ENCODE measurements around the gene CDH22. TPM values are rescaled to one million over a fixed set of nuclear protein-coding genes. Genes with fewer than 3 reads are reported as not detected.

CDH22 gene
- total and polyA plus RNA-seq, 5 experiments from 2014 or later = not detected

DNA sequence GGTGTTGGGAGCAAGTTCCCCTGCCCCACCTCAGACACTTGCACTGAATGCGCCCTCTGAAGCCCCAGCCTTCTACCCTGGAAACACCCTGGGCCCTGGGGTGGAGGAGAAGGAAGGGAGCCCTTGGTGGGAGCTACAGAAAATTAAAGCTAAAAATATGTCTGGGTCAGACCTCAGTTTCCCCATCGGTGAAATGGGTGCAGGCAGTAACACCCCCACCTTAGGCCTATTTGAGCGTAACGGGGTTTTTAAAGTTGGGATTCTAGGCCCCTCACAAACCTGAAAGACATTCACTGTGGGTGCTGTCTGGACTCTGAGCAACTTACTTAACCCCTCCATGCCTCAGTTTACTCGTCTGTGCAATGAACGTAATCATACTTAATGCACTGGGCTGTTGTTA, 19.3 kb upstream of the CDH22 start:
- no peak overlapping the region for H3K4me3 Mint-ChIP-seq
- H3K9me3 Mint-ChIP-seq = no peaks in the 10 kb centered on the region
- H3K27me3 Mint-ChIP-seq = peaks cover 7 to 47% (median 13%) of the 10 kb centered on the region in 5 donors
- DNase-seq = no peak
- H3K36me3 Mint-ChIP-seq = peaks cover 0 to 2% (median 0%) of the 10 kb centered on the region in 3 donors
- peaks cover 0 to 4% (median 0%) of the 10 kb centered on the region in 4 donors for H3K4me1 Mint-ChIP-seq
- H3K27ac Mint-ChIP-seq = no peak overlapping the region
- POLR2A ChIA-PET = no interaction called here
- ATAC-seq = no peak

DNA sequence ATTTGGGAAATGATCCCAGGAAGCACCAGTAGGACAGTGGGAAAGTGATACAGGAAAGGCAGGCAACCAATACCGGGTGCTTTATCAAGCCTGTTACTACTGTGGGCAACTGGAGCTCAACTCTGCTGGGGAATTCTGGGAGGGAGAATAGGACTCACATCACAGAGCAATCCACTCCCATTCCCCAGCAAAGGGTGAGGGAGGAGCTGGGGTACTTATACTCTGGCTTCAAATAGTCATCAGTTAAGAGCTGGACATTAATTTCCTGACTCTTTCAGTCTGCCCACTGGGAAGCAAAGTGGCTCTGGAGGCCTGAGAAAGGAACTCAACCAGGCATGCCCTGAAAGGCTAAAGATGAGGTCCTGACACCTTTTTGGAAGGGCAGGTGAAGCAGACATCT, 17.5 kb upstream of the CDH22 start:
- POLR2A ChIA-PET = no interaction called here
- H3K4me1 Mint-ChIP-seq = peaks cover 0 to 4% (median 0%) of the 10 kb centered on the region in 4 donors
- no peaks in the 10 kb centered on the region for H3K9me3 Mint-ChIP-seq

DNA sequence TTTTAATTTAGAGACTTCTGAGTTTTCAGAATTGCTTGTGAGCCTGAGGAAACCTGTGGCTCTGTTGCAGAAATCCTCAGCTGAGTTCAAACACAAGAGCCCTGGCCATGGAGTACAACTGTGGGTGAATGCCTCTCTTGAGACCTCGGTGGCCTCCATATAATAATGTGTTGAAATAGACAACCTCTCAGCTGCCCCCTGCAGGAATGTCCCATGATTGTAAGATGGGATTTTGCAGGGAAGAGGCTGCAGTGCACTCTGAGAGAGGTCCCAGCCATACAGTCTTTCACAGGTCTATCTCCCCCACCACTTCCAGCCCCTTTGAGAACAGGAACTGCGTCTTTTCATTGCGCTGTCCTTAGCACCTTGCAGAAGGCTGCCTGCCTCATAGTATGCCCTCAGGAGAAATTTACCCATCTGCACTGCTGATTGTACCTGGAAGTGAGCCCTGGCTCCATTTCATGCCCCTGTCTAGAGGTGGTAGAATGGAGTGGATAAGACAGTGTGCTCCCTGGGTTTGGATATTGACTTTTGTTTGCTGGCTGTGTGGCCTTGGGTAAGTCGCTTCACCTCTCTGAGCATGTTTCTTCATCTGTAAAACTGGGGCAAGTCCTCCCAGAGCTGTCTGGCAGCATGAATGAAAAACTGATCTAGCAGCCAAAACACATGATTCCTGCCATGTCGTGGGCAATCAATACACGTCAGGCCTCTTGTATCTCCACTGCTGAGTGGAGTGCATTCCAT, 16.8 kb upstream of the CDH22 start:
- ATAC-seq = peak; percentile 29 to 30
- POLR2A ChIA-PET = no interaction called here
- no peak for DNase-seq

More for the DNA sequence above, 17.5 kb upstream of the CDH22 start:
- Mint-ChIP-seq H3K4me3 (no peak overlapping the region), H3K27ac (no peak overlapping the region), H3K27me3 (peaks cover 7 to 45% (median 21%) of the 10 kb centered on the region in 5 donors), H3K36me3 (no peaks in the 10 kb centered on the region)
- no peak for DNase-seq
- ATAC-seq = no peak

DNA sequence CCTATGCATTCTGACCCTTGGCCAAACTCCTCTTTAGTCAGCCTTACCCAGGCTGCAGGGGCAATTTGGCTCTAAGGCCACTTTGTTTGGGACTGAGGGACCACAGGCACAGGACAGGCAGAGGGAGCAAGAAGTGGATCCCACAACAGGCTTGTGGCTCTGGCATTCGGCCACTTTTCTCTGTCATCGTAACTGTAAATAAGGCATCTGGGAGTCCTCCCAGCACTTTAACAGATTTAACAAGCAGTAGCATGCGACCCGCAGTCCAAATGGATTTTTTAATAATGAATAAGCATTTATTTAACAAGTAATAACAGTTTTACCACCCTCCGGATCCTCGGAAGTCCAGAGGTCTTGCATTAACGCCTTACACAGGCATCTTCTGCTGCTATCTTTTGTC, 16.1 kb upstream of the CDH22 start:
- Mint-ChIP-seq H3K27ac (no peak overlapping the region), H3K9me3 (no peaks in the 10 kb centered on the region)

More for the DNA sequence above, 16.8 kb upstream of the CDH22 start:
- H3K4me3 Mint-ChIP-seq = no peak overlapping the region
- H3K9me3 Mint-ChIP-seq = no peaks in the 10 kb centered on the region
- no peaks in the 10 kb centered on the region for H3K36me3 Mint-ChIP-seq
- no peak overlapping the region for H3K27ac Mint-ChIP-seq
- peaks cover 7 to 51% (median 22%) of the 10 kb centered on the region in 5 donors for H3K27me3 Mint-ChIP-seq
- peaks cover 0 to 4% (median 0%) of the 10 kb centered on the region in 4 donors for H3K4me1 Mint-ChIP-seq

DNA sequence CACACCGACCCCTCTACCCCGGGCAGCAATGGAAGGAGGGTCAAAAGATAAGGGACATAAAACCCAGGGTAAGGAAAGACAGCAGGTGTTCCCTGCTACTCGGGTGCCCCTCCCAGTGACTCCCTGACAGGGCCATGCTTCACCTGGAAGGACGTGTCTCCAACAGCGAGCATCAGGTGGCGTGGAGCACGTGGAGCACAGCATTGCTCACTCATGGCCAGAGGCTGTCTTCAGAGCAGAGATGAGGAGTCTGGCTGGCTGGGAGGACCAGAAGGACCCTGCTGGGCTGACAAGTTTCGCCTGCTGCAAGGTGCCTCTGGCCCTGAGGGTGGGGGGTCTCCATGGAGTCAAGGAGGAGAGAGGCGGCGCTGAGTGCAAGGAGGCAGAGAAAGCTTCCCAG, 15.3 kb upstream of the CDH22 start:
- POLR2A ChIA-PET = no interaction called here
- Mint-ChIP-seq H3K36me3 (no peaks in the 10 kb centered on the region), H3K27ac (peak overlapping the region in 1 of 10 donors; percentile 67), H3K4me1 (peaks cover 0 to 1% (median 0%) of the 10 kb centered on the region in 4 donors), H3K27me3 (peaks cover 8 to 51% (median 23%) of the 10 kb centered on the region in 5 donors), H3K4me3 (no peak overlapping the region), H3K9me3 (no peaks in the 10 kb centered on the region)
- DNase-seq = no peak
- ATAC-seq = no peak

More for the DNA sequence above, 16.1 kb upstream of the CDH22 start:
- peaks cover 0 to 2% (median 0%) of the 10 kb centered on the region in 4 donors for H3K4me1 Mint-ChIP-seq
- H3K27me3 Mint-ChIP-seq = peaks cover 4 to 52% (median 22%) of the 10 kb centered on the region in 5 donors
- no peaks in the 10 kb centered on the region for H3K36me3 Mint-ChIP-seq
- POLR2A ChIA-PET = no interaction called here
- ATAC-seq (no peak), DNase-seq (no peak)
- no peak overlapping the region for H3K4me3 Mint-ChIP-seq

DNA sequence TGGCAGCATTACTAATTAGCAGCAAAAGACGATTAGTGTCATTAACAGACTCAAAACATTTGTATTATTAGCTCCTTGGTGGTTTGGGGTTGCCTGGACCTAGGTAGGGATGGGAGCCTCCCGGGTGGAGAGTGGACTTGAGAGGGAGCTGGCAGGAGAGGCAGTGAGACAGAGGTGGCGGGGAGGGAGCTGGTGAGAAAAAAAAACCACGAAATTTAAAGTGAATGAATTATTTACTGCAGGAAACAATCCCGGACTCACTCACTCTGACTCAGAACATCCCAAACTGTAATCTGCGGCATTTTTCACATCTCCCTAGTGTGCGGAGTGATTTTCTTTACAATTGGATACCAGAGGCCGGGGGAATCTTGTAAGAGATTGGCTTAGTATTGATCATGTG, 14.3 kb upstream of the CDH22 start:
- H3K36me3 Mint-ChIP-seq = no peaks in the 10 kb centered on the region
- no peaks in the 10 kb centered on the region for H3K9me3 Mint-ChIP-seq
- no peak overlapping the region for H3K4me3 Mint-ChIP-seq
- H3K27ac Mint-ChIP-seq = no peak overlapping the region
- POLR2A ChIA-PET = no interaction called here
- H3K27me3 Mint-ChIP-seq = peaks cover 8 to 51% (median 24%) of the 10 kb centered on the region in 5 donors
- ATAC-seq = no peak
- H3K4me1 Mint-ChIP-seq = peaks cover 0 to 1% (median 0%) of the 10 kb centered on the region in 4 donors
- no peak for DNase-seq

DNA sequence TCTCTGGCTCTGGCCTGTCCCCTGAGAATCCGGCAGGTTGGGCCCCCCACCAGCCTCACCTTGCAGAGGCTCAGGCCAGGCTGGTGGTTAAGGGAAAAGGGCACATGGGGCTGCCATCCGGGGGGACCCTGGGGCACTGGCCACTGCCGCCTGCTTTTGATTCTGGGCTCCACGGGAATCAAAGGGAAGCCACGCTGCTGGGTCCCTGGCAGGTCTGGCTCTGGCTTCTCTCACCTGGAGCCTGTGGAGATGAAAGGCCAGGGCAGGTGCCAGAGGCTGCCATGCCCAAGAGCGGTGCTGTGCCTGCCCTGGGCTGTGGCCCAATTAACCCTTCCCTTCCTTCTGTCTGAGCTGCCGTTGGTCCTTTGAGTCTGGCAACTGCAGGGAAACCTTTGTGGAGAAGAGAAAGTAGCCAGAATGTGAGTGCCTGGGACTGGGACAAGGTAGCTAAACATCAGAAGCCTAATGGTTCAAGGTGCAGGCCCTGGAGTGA, 9.4 kb upstream of the CDH22 start:
- Mint-ChIP-seq H3K27ac (no peak overlapping the region), H3K36me3 (peaks cover 0 to 3% (median 0%) of the 10 kb centered on the region in 3 donors), H3K27me3 (peaks cover 29 to 81% (median 63%) of the 10 kb centered on the region in 5 donors), H3K4me3 (no peak overlapping the region), H3K4me1 (peaks cover 0 to 3% (median 0%) of the 10 kb centered on the region in 4 donors), H3K9me3 (no peaks in the 10 kb centered on the region)
- POLR2A ChIA-PET = no interaction called here
- ATAC-seq (no peak), DNase-seq (no peak)

DNA sequence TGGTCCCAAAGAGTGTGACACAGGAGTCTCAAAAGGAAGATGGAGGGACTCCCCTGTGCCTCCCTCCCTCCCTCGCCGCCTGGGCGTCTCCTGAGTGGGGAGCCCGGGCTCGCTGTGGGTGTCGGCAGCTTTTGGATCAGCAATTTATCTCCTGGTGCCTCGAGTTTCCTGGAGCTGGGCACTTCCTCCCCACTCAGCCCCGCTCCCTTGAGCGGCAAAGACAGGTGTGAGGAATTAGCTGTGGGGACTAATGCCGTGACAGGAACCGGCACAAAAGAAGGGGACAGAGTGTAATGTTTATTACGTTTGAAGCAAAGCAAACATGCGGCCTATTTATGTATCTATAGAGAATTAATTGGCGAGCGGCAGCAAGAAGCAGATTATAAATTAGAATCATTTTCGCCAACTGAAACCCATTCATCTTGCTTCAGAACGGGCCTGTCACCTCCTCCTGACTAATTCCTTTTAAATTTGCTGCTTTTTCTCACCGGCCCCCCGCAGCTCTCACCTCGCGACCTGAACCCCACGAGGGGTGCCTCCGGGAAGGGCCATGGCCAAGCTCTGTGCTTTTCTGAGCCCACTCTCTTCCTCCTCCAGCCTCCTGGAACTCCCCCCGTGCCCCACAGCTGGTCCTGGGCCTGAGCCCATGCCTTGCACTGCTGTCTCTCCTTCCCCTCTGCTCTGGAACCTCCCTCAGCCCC, 8.8 kb upstream of the CDH22 start:
- Mint-ChIP-seq H3K27ac (no peak overlapping the region), H3K36me3 (peaks cover 0 to 3% (median 0%) of the 10 kb centered on the region in 3 donors), H3K27me3 (peaks cover 29 to 80% (median 60%) of the 10 kb centered on the region in 5 donors), H3K9me3 (no peaks in the 10 kb centered on the region), H3K4me1 (peaks cover under 1 to 6% (median 3%) of the 10 kb centered on the region in 4 donors), H3K4me3 (no peak overlapping the region)
- ATAC-seq (no peak), DNase-seq (no peak)
- POLR2A ChIA-PET = no interaction called here

DNA sequence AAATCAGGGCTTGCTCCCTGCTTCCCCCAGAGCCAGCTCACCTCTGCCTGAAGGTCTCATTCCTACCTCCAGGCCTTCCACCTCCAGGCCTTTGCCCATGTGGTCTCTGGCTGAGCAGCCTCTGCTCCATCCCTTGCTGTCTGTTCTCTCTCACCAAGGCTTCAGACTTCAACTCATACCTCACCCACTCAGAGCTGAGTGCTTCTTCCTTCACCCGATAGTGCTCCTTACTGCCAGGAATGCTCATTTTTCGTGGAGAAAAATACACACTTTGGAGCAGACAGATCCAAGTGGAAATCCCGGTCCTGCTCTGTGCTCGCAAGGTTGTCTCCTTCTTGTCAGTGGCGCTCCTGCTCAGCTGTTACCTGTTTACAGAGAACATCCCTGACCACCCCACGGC, 7.0 kb upstream of the CDH22 start:
- DNase-seq = no peak
- Mint-ChIP-seq H3K4me3 (no peak overlapping the region), H3K9me3 (no peaks in the 10 kb centered on the region), H3K27me3 (peaks cover 37 to 90% (median 73%) of the 10 kb centered on the region in 5 donors), H3K27ac (peak overlapping the region in 1 of 10 donors; percentile 42), H3K4me1 (peaks cover 5 to 10% (median 7%) of the 10 kb centered on the region in 4 donors), H3K36me3 (peaks cover 0 to 3% (median 0%) of the 10 kb centered on the region in 3 donors)
- POLR2A ChIA-PET = no interaction called here
- no peak for ATAC-seq

DNA sequence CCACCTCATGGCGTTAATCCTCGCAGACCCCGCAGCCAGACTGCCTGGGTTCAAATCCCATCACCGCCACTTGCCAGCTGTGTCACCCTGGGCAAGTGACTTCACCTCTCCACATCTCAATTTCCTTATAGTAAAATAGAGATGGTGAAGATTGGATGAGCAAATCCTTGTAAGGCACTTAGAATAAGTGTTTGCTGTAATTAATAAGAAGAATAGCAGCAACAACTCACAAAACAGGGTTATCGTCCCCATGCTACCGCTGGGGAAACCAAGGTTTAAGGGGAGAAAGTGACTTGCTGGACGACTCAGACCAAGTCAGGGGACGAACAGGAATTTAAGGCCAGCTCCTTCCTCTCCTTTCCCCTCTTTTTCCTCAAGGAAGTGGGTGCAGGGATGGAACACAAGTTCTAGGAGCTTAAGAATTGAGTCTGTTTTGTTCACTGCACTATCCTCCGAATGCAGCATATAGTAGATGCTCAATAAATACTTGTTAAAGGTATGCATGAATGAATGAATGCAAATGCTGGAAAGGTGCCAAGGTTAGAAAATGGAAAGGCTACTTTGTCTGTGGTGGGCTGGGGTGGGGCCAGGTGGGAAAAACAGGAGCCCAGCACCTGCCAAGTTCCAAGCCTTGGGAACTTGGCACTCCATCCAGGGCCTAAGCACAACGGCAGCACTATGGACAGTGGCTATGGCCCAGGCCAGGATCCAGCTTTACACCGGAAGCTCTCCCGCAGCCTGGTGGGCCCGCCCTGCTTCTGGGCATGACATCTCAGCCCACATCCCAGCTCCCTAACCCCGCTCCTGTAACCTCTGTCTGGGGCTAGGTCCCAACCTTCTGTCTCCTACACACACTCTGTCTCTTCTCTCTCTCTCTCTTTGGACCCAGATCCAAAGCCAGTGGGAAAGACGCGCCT, 4.9 kb upstream of the CDH22 start:
- Mint-ChIP-seq H3K36me3 (peaks cover 0 to 4% (median 3%) of the 10 kb centered on the region in 3 donors), H3K4me1 (peaks cover 12 to 19% (median 14%) of the 10 kb centered on the region in 4 donors), H3K4me3 (peak overlapping the region in 2 of 10 donors; percentile 38 to 62), H3K27ac (peak overlapping the region in 1 of 10 donors; percentile 22), H3K9me3 (no peaks in the 10 kb centered on the region), H3K27me3 (peaks cover 47 to 95% (median 75%) of the 10 kb centered on the region in 5 donors)
- ATAC-seq = no peak
- no peak for DNase-seq
- POLR2A ChIA-PET = interaction anchor here (1.4 kb wide), 1 partner anchor 94 kb away, joined by 3 read pairs; no protein-coding TSS in a partner anchor

DNA sequence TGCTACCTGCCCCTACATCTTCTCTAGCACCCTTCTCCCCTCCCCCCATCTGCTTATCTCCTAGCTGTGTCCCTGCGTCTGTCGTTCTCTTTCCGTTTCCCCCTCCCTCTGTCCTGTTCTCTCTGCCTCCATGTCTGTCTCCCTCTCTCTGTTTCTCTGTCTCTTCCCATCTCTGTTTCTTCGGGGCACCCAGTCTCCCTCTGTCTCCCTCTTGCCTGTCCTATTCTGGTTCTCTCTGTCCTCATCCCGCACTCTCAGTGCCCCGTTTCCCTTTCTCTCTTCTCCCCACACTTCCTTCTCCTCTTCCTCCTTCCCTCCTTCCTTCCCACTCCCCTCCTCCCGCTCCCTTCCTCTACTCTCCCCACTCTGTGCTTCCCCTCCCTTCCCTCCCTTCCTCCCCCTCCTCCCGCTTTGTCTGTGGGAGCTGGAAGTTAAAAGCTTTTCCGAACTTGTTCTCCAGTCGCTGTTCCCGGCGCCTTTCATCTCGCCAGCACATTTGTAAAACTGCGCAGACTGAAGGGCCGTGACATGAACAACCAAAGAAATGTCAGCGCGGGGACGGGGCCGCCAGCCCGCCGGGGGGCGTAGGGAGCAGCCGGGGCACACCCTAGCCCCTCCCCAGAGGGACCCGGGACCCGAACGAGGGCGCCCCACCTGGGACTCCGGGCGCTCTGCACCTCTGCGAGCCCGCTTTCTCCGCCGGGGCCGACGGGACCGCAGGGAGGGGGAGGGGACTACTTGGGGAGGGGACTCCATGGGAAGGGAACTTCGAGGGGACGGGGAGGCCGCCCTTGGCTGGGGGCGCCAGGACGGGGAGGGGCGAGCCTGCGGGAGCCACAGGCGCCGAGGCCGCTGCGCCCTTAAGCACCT, 4.0 kb upstream of the CDH22 start:
- H3K27me3 Mint-ChIP-seq = peaks cover 47 to 88% (median 71%) of the 10 kb centered on the region in 5 donors
- DNase-seq (peak in 1 of 10 donors; percentile 11), ATAC-seq (peak in 1 of 2 donors; percentile 40)
- peaks cover 0 to 4% (median 3%) of the 10 kb centered on the region in 3 donors for H3K36me3 Mint-ChIP-seq
- H3K4me1 Mint-ChIP-seq = peaks cover 12 to 19% (median 14%) of the 10 kb centered on the region in 4 donors
- no peaks in the 10 kb centered on the region for H3K9me3 Mint-ChIP-seq
- H3K27ac Mint-ChIP-seq = no peak overlapping the region
- H3K4me3 Mint-ChIP-seq = peak overlapping the region in 8 of 10 donors; percentile 3 to 78 (median 14)
- POLR2A ChIA-PET = no interaction called here
